HG03439 (cell line): ENCODE results near the gene CREB5.

Source experiments
- ATAC-seq: cut with Tn5 transposase; IDR thresholded peaks from one replicate; pipeline ENCODE4 v1.9.1; 2021; ENCODE audit warnings: mild to moderate bottlenecking, moderate library complexity; ENCODE audit not compliant: unreplicated experiment

The CREB5 gene

DNA sequence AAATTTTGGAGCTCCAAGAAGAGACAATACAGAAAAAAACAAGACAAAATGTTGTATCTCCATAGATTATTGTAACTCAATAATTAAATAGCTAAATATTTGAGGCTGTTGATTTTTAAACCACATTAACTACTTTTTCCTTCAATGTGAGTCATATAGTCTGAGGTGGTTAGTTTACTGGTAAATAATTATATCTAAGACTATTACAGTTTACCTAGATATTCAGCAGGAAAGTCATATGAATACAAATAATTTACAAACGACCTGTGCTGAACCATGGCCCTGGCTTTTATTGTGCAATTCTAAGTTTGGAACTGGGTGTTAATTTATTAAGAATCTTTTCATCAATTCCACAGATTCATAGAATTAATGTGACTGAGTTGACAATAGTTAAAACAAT, 22.2 kb downstream of the CREB5 start:
- no peak for ATAC-seq

DNA sequence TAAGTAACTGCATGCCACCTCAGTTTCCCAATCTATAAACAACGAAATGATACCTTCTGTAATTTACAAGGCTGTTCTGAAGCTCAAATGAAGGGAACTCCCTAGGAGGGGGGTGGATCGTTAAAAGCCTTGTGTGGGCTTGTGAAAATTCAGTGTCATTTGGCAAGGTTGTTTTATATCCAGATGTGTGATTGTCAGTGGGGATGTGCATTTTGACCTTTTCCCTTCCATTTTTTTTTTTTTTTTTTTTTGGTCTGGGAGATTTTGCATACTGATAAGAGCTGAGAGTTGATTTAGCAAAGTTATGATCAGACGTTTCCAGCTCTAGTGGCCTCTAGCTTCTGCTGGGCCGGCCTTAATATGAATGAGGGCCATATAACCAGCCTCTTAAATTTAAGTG, 22.8 kb downstream of the CREB5 start:
- ATAC-seq: no peak

GRCh38 chr7:28435732-28436378, 23.5 kb downstream of the CREB5 start:
- no peak for ATAC-seq

- ATAC-seq: no peak
Measured at GRCh38 chr7:28440055-28440601, 27.8 kb downstream of the CREB5 start.

DNA sequence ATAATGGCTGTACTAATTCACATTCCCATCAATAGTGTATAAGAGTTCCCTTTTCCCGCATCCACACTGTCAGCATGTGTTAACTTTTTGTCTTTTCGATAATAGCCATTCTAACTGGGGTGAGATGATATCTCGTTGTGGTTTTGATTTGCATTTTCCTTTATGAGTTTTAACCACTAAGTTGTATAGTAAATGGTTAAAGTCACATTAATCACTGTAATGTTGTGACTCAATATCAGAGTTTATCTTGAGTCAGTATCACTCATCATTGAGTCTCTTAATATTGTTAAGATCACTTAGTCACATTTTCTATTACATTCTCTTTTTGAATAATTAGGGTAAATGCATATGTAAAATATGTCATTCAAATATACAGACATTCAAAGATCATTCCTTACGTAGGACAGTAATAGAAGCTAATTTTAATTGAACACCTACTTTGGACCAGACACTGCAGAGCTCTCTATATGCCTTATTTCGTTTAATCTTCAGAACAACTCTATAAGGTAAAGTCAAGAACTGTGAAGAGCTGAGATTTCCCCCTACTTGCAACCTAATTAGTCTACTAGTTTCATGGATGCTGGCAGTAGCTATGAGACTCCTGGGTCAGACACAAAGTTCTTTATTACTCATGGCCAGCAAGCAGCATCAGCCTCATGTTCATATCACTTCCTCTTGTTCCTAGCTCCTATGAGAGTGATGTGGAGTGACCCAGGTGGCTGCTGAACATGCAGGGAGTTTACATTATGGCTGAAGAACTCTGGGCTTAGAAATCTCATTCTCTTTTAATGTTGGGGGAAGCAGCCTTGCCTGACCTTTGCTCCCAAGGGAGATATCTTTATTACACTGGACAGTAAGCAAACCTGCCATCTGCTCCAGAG, 30.5 kb downstream of the CREB5 start:
- no peak for ATAC-seq

DNA sequence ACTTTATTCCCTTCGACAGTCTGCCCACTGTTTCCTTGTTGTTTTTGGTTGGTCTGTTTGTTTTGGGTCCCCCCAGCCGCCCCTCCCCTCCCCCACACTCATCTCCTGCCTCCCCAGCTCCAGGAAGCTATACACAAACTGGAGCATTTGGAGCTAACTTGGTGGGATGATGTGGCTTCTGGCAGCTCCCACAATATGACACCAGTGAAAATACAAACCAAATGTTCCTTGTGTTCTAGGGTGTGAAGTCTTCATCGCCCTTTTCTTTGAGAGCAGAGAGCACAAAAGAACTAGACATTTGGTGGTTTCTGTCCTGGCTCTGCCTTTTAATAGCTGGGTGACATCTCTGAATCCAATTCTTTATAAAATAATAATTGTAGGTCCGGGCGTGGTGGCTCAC, 33.8 kb downstream of the CREB5 start:
- no peak for ATAC-seq

GRCh38 chr7:28447071-28447470, 34.8 kb downstream of the CREB5 start:
- no peak for ATAC-seq

DNA sequence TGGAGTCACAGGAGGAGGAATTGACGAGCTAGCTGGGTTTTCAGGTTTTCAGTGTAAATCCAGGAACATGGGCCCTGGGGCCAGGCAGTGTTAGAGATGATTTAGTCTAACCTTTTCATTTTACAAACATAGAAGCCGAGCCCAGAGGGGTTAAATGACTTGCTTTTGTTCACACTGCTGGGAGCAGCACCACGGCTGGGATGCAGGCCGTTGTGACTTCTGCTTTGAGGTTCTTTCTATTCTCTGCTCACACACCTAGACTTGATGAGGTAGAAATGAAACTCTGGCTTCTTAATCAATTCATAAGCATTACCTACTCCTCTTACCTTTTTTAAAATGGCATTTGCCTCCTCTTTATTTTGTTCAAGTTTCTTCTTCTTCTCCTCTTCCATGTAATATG, 36.4 kb downstream of the CREB5 start:
- ATAC-seq: no peak

GRCh38 chr7:28452681-28453080, 40.4 kb downstream of the CREB5 start:
- no peak for ATAC-seq

DNA sequence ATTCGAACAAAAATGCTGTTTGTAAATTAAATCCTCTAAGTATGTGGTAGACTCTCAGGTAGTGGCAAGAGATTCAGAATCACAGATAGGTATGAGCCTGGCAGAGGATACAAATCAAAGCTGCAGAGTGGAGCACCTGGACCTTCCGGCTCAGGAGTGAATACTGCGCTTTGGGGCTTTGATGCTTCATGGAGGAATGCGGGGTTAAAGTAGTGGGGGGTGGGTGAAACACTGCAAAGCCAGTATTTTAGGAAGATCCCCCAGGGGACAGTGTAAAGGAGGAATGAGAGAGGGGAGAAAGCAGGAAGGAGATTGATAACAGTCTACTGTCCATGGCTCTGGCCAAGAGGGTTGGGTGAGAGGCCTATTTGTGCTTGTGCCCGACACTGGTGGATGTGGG, 43.2 kb downstream of the CREB5 start:
- no peak for ATAC-seq

GRCh38 chr7:28456044-28456443, 43.7 kb downstream of the CREB5 start:
- ATAC-seq: no peak

- ATAC-seq: no peak
Measured at GRCh38 chr7:28458732-28459131, 46.4 kb downstream of the CREB5 start.

DNA sequence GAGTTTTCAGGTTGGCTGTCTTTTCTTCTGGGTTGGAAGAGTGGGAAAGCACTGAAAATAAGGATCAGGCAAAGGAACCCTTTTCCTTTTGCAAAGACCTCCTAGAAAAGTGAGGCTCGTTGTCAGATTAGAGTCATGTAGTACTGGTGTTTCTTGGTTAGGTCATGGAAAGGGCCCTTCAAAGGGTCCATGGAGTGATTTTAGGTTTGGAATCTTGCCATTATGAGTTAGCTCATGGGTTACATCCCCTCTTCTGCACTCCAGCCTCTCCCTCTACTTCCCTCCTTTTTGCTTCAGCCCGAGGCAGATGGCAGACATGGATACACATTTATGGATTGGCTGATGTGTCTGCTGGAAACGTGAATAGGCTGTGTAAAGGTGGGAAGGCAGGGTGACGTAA, 47.0 kb downstream of the CREB5 start:
- no peak for ATAC-seq

GRCh38 chr7:28465697-28466096, 53.4 kb downstream of the CREB5 start:
- no peak for ATAC-seq

DNA sequence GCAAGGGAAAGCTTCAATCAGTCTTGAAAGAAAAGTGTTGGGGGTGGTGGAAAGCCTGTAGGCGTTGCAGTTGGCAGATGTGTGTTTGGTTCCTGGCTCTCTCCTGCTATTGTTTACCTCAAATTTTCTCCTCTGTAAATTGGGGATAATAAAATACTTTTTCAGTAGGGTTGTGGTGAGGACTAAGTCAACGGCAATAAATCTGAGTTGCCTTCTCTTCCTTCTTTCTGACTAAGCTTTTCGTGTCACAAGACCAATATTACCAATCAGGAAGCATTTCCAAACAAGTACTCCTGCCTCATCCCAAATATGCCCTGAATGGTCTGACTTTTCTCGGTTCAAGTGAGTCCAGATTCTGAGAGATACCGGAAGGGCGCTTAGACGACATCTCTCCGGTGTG, 54.0 kb downstream of the CREB5 start:
- no peak for ATAC-seq

- ATAC-seq: no peak
Measured at GRCh38 chr7:28466885-28467284, 54.6 kb downstream of the CREB5 start.

GRCh38 chr7:28469562-28469961, 57.2 kb downstream of the CREB5 start:
- ATAC-seq: no peak

- ATAC-seq: no peak
Measured at GRCh38 chr7:28470344-28470743, 58.0 kb downstream of the CREB5 start.

DNA sequence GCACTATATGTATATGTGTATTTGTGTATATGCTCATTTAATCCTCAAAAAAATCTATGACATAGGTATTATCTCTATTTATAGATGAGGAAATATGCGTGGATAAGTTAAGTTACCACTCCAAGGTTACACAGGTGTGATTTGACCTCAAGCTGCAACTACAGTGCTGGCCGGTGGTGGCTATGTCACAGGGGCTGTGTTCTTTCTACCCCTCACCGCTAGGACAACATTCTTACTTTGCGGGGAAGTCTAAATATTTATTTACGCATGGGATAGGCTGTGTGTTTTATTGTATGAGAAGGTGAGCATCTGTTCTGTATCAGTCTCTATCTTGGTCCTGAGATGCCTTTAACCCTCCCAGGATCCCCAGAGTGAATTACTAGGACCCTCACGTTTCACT, 60.0 kb downstream of the CREB5 start:
- ATAC-seq: no peak

DNA sequence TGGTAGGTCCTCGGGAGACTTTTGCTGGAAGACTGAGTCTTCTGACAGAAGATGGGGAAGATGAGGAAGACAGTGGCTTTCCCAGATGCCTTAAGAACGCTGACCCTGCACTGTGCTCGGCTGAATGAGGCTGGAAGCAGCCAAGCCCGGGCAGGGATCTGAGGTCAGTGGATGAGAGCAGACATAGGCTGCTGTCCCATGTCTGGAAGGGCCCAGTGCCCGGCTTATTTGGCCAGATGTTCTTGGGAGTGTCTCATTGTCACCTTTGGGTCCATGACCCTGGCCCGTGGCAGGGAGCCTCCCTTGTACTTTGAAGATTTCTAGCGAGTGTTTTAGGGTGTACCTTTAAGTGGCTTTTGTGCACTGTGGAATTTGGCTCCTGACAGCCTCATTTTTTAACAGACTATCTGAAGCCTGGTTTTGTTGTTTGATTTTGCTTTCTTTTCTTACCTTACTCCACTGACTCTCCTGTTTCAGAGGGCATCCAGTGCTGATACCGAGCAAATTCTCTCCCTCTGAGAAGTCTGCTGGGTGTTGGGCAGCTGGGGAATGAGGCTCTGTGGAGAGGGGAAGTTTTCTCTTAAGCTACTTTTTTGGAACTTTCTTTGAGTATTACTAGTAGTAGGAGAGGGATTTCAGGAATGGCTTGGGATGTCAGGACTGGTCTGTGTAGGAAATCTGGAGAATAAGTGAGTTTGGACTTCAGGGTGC, 61.4 kb downstream of the CREB5 start:
- ATAC-seq: no peak

- no peak for ATAC-seq
Measured at GRCh38 chr7:28474282-28474638, 61.9 kb downstream of the CREB5 start.

DNA sequence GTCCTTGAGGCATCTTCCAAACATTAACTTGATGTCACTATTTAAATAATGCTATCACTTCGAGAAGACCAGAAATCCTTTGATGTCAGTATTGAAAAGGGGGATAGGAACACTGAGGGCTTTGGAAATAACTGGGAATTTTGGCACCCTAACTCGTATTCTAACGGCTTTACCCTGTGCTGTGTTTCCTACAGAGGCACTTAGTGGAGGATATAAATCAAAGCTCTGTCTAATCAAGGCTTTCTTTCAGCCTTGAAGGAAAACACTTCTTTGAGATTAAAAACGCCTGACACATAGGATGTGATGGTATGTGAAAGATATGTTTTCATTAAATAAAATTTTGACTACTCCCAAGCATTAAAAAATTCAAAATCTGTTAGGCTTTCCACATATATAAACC, 62.3 kb downstream of the CREB5 start:
- ATAC-seq: no peak
